ENCODE results near the gene C10orf53. TPM values are rescaled to one million over a fixed set of nuclear protein-coding genes. Genes with fewer than 3 reads are reported as not detected.

Gene C10orf53
- total RNA-seq, 1 donor from 2014 or later: not detected

DNA sequence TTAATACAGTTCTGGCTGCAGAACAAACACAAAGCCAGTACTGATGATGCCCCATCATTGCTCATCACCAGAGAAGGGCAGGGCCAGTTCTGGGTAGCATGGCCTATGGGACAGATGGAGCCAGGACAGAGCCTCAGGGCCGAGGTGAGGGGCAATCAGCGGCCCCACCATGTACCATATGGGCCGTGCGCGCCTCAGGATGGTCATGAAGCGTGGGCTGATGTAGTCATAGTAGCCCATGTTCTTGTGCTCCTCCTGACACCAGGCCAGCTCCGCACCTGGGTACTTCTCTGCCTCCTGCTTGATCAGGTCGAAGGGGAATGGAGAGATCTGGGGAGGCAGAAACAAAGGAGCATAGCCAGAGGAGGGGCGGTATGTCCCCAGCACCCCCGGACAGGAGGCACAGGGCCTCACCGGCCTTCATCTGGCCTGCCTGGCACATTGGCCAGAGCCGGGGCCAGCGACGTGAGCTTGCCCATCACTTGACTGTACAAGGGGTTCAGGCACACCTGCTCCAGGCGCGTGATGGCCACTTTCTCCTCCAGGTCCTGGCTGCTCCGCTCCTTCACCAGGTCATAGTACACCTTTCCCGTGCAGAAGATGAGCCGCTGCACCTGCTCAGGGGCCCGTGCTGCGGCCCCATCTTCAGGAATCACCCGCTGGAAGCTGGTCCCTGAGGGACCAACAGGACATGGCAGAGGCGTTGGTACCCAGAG, 56.6 kb downstream of the C10orf53 start:
- DNase-seq (ENCODE audit: low spot score): no peak
- H3K4me1 ChIP-seq: no peaks in the 10 kb centered on the region
- no peaks in the 10 kb centered on the region for H3K9me3 ChIP-seq (ENCODE audit: low read depth)
- no peak overlapping the region for H3K4me2 ChIP-seq
- Mint-ChIP-seq H3K36me3 (peaks cover 2% of the 10 kb centered on the region), H3K4me3 (no peak overlapping the region), H3K27ac (no peak overlapping the region), H3K27me3 (ENCODE audit: insufficient read depth, low read depth) (peaks cover 5% of the 10 kb centered on the region), H3K9me3 (no peaks in the 10 kb centered on the region), H3K4me1 (no peaks in the 10 kb centered on the region)
- no peaks in the 10 kb centered on the region for H4K20me1 ChIP-seq (ENCODE audit: low read depth)
- TF ChIP-seq, protein P1, sequence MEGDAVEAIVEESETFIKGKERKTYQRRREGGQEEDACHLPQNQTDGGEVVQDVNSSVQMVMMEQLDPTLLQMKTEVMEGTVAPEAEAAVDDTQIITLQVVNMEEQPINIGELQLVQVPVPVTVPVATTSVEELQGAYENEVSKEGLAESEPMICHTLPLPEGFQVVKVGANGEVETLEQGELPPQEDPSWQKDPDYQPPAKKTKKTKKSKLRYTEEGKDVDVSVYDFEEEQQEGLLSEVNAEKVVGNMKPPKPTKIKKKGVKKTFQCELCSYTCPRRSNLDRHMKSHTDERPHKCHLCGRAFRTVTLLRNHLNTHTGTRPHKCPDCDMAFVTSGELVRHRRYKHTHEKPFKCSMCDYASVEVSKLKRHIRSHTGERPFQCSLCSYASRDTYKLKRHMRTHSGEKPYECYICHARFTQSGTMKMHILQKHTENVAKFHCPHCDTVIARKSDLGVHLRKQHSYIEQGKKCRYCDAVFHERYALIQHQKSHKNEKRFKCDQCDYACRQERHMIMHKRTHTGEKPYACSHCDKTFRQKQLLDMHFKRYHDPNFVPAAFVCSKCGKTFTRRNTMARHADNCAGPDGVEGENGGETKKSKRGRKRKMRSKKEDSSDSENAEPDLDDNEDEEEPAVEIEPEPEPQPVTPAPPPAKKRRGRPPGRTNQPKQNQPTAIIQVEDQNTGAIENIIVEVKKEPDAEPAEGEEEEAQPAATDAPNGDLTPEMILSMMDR (IDR thresholded peaks at IDR 0.05): no peak
- TF ChIP-seq EZH2phosphoT487 (IDR thresholded peaks at IDR 0.05) (no peak), EZH2 (IDR thresholded peaks at IDR 0.05) (no peak)
- no peaks in the 10 kb centered on the region for H3K36me3 ChIP-seq
- H2AFZ ChIP-seq (replicated peaks): no peak overlapping the region
- H3K4me3 ChIP-seq: no peak overlapping the region
- H3K79me2 ChIP-seq (ENCODE audit: low read depth): no peaks in the 10 kb centered on the region
- no peaks in the 10 kb centered on the region for H3F3A ChIP-seq (ENCODE audit: low read depth)
- H3K27me3 ChIP-seq: no peaks in the 10 kb centered on the region
- no peak overlapping the region for H3K27ac ChIP-seq
- no peak overlapping the region for H3K9ac ChIP-seq

DNA sequence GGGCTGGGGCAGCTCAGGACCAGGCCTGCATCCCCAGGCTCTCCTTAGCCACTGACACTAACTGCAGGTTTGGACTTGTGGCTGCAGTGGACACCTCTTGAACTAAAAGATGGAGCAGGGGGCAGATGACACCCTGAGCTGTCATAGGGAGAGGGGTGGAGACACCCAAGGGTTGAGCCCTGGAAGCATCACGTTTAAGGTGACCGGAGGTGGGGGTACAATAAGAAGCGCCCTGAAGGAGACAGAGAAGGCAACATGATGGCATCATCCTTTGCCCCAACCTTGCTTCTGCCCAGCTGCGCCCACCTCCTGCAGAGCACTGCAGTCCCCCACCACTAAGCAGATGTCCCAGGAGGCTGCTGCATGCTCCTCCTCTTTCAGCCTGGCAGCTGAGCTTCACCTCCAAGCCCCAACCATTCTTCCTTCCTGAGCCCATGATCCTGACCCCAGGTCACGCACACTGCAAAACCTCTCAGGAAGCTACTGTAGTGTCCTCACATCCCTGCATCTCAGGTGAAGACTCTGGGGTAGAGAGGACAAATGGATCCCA, 57.2 kb downstream of the C10orf53 start:
- Histone ChIP-seq H3K27me3 (no peaks in the 10 kb centered on the region), H4K20me1 (ENCODE audit: low read depth) (no peaks in the 10 kb centered on the region), H3K27ac (no peak overlapping the region), H3K79me2 (ENCODE audit: low read depth) (no peaks in the 10 kb centered on the region), H3F3A (ENCODE audit: low read depth) (no peaks in the 10 kb centered on the region), H3K36me3 (no peaks in the 10 kb centered on the region), H3K4me3 (no peak overlapping the region), H3K9ac (no peak overlapping the region), H3K4me1 (no peaks in the 10 kb centered on the region), H3K4me2 (no peak overlapping the region), H2AFZ (replicated peaks) (no peak overlapping the region), H3K9me3 (ENCODE audit: low read depth) (no peaks in the 10 kb centered on the region)
- no peaks in the 10 kb centered on the region for H3K4me1 Mint-ChIP-seq
- H3K9me3 Mint-ChIP-seq: no peaks in the 10 kb centered on the region
- no peak for DNase-seq (ENCODE audit: low spot score)
- no peak overlapping the region for H3K4me3 Mint-ChIP-seq
- TF ChIP-seq, protein P1 (IDR thresholded peaks at IDR 0.05): no peak
- TF ChIP-seq EZH2 (IDR thresholded peaks at IDR 0.05): no peak
- no peak for TF ChIP-seq EZH2phosphoT487 (IDR thresholded peaks at IDR 0.05)
- peaks cover 5% of the 10 kb centered on the region for H3K27me3 Mint-ChIP-seq (ENCODE audit: insufficient read depth, low read depth)
- no peak overlapping the region for H3K27ac Mint-ChIP-seq
- peaks cover 2% of the 10 kb centered on the region for H3K36me3 Mint-ChIP-seq

DNA sequence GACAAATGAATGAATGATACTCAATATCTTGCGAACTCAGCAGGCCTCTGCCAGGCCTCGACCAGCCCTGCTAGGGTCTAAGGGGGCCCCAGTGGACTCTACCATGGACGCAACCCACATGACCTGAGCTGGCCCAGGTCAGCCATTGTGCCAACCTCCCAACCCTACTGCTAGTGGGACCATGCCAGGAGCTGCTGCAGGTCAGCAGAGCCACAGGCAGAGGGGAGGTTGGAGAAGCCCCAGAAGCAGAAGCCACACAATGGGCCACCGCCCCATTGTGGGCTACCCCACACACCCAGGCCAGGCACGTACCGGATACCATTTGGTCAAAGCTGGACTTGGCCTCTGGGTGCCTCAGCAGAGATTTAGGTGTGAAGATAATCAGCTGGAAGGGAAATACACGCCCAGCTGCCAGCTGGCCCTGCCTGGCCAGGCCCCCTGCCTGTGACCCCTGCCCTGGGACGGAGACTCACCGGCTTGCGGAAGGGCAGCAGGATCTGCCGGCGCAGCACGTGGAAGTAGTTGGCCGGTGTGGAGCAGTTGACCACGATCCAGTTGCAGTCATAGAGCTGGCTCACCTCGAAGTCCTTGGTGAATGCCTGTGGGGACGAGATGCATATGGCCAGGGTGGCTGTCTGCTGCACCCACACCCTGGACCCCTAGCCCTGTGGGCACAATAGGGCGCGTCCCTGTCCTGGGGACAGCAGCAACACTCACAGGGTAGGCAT, 58.2 kb downstream of the C10orf53 start:
- H3K36me3 ChIP-seq: no peaks in the 10 kb centered on the region
- H2AFZ ChIP-seq (replicated peaks): no peak overlapping the region
- no peak for DNase-seq (ENCODE audit: low spot score)

More for the DNA sequence above, 58.2 kb downstream of the C10orf53 start:
- TF ChIP-seq, protein P1 (IDR thresholded peaks at IDR 0.05): no peak
- no peak for TF ChIP-seq EZH2 (IDR thresholded peaks at IDR 0.05)
- Histone ChIP-seq H3K79me2 (ENCODE audit: low read depth) (no peaks in the 10 kb centered on the region), H3K27me3 (no peaks in the 10 kb centered on the region), H3K9me3 (ENCODE audit: low read depth) (no peaks in the 10 kb centered on the region), H3K4me2 (no peak overlapping the region), H3K27ac (no peak overlapping the region), H3K4me3 (no peak overlapping the region), H3K9ac (no peak overlapping the region), H3F3A (ENCODE audit: low read depth) (no peaks in the 10 kb centered on the region), H3K4me1 (no peaks in the 10 kb centered on the region), H4K20me1 (ENCODE audit: low read depth) (no peaks in the 10 kb centered on the region)
- H3K27ac Mint-ChIP-seq: no peak overlapping the region
- H3K27me3 Mint-ChIP-seq (ENCODE audit: insufficient read depth, low read depth): peaks cover 5% of the 10 kb centered on the region
- H3K4me3 Mint-ChIP-seq: no peak overlapping the region
- H3K4me1 Mint-ChIP-seq: no peaks in the 10 kb centered on the region
- H3K9me3 Mint-ChIP-seq: no peaks in the 10 kb centered on the region
- H3K36me3 Mint-ChIP-seq: peaks cover 2% of the 10 kb centered on the region
